Activated CD4-positive, alpha-beta T cell treated with anti-CD3 and anti-CD28 coated beads, Interleukin-2, Interleukin-4, amounts not matched to agents 100 ng/mL and 50 ng/mL, durations not matched to agents 16 hours and 8 hours (primary cell): Measurements from ENCODE around the gene RPN2.
A peak's percentile ranks its signal among the peaks of the same experiment; 100 is the strongest.

Source experiments
- DNase-seq: peaks from one replicate; pipeline ENCODE4 v3.0.0-alpha.2; 2020; ENCODE audit warnings: low spot score

The RPN2 gene

DNA sequence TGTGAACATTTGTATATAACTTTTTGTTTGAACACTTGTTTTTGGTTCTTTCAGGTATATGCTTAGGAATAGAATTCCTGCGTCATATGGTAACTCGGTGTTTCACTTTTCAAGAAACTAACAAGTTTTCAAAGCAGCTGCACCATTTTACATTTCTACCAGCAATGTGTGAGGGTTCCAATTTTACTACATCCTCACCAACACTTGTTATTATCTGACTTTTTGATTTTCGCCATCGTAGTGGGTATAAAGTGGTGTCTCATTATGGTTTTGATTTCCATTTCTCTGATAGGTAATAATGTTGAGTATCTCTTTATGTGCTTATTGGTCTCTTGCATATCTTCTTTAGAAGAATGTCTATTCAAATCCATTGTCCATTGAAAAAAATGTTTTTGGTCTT lies 39.8 kb downstream of the RPN2 start:
- no peak for DNase-seq

DNA sequence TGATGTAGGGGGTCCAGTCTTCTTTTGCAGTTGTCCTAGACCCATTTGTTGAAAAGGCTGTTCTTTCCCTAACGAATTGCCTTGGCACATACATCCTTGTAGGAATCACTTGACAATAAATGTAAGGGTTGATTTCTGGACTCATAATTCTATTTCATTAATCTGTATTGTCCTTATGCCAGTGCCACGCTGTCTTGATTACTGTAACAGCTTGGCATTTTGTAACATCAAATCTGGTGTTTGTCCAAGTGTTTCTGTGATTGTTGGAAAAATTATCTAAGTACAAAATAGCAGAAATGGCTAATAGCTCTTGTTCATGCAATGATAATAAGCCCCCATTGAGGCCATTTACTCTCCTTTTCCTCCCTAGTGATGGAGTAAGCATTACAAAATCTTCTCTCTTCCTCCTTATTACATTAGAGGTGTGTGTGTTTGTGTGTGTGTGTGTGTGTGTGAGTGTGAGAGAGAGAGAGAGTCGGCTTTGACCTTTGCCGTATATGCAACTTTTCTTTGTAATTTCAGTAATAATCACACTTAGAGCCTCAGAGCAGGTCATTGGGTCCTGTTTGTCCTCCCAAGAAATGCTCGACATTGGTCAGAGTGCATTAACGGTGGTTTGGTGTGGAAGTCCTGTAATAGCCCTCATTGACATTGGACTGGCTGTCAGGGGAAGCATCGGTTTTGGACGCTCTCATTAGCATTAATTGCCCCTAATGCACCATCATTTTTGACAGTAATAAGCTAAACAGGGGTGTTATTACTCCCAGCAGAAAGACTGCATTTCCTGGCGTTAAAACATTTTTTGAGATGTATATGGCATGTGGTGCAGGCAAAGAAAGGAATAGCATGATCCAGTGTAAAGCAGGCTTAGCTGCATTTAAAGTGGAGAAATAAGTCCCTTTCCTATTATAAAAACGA lies 40.9 kb downstream of the RPN2 start:
- DNase-seq = no peak

DNA sequence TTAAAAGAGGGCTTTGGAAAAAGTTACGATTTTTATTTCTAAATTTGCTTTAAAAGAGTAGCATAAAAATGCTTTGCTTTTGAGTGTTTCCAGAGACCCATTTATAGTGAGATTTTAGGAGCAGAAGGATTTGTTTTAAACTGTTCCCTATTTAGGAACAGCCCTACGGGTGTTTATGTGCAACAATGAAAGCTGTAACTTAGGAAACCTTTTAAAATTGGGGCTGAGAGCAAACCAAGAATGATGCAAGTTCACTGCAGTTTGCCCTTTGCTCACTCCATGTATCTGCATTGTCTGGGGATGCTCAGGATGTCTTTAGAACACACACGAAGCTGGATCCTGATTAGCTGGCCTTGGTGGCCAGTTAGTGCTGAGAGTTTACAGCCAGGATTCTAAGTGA lies 41.6 kb downstream of the RPN2 start:
- DNase-seq = no peak

DNA sequence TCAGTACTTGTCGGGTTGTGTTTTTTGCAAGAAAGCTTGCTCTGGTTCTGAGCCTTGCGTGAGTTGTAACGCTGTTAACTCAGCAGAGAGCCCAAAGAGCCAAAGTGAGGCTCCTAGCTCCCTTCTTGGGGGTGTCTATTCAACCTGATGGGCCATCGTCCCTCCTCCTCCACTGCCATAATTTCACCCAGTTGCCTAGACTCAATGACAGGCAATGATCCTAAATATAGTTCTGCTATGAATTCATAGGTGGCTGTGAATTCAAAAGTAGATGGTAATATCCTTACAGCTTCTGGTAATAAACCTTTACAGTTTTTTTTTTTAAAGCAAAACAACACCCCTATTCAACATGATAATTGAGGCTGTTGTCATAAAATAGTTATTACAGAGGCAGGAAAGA lies 43.0 kb downstream of the RPN2 start:
- no peak for DNase-seq

DNA sequence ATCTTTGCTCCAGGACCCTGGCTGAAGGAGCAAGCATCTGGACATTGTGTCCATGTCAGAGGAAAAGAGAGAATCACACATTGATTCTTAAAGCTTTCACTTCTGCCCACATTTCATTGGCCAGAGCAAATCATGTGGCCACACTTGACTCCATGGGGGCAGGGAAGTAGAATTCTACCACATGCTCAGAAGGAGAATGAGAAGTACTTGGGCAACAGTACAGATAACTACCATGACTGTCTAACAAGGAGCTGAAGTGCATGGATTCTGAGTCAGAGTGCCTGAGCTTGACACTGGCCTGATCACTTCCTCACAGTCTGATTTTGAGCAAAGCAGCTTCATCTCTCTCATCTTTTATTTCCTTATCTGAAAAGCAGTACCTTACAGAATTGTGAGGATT lies 43.9 kb downstream of the RPN2 start:
- DNase-seq = peak; percentile 9

DNA sequence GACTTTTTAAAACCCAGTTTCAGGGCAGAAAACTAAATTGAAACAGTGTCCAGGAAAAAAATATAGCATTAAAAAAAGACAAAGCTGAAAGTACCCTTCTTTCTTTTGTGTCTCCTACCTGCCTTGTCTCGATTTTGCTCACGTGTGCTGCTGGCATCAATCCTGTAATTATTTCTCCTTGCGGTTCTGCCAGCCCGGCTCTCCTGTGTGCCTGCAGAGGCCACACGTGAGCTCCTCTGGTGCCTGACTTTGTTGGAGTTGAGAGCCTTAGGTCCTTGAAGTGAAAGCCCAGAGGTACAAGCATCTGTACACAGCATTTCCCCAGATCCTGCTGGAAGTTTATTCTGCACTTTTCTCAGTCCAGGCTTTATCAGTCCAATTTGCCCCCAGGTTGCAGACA lies 46.0 kb downstream of the RPN2 start:
- no peak for DNase-seq

DNA sequence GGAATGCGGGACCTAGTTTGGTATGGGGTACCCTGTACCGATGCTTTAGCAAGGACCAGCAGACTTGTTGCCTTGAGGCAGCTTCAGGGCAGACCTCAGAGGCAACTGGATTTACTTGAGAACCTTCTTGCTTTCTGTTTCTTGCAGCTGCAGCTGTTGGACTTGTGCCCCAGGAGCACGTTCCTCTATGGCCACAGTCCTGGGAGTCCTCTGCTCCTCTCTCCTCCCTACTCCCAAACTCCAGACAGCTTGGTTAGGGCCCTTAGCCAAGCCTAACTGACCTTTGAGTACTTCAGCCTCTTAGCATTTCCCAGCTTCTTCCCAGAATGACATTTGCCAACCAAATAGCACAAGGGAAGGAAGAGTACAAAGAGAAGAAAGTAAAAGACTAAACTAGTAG lies 47.8 kb downstream of the RPN2 start:
- no peak for DNase-seq

DNA sequence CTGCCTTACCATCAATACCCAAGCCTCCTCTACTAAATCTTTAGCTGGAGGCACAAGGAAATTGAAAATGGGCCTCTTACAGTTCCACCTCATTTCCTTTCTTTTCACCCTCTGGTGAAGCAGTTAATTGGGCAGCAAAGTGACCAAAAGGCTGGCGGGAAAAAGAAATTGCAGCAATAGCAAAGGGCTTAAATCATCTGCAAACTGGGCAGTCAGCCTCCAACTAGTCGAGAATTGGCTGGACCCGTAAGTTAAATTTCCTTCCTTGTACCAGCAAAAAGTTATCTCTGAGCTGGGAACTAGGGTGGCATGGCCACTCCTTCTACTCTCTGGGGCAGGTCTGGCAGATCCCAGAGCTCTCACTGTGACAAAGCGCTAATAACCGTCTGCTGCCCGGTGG lies 49.0 kb downstream of the RPN2 start:
- DNase-seq = no peak

DNA sequence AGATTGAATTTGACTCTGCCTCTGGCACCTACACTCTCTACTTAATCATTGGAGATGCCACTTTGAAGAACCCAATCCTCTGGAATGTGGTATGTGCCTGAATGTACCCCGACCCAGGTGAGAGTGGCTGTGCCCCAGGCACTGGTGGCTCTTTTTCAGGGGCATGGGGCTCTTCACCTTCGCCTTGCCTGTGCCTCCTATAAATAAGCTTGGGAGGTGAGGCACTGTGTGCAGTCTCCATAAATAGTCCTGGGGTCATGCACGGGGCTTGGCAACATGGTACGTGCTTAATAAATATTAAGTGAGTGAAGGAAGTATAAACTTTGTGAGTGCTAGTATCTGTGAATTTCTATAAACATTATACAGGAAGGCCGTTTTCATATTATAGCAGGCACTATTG lies 49.5 kb downstream of the RPN2 start:
- DNase-seq = no peak

DNA sequence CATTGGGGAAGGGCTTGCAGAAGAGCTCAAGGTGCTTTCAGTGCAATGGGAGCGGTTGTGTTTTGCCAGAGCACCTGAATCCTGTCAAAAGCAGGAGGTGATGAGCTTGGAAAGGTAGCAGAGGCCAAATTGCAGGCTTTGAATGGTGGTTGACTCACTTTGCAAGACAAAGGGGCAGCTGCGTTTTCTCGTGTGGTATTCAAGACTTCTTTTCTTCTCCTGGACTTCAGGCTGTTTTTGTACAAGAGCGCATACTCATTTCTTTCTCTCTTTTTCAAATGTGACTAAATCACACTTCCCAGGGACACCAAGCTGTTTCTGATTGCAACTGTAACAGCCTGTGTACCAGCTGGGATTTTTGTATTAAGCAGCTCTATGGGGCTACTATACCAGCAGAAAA lies 50.2 kb downstream of the RPN2 start:
- no peak for DNase-seq

DNA sequence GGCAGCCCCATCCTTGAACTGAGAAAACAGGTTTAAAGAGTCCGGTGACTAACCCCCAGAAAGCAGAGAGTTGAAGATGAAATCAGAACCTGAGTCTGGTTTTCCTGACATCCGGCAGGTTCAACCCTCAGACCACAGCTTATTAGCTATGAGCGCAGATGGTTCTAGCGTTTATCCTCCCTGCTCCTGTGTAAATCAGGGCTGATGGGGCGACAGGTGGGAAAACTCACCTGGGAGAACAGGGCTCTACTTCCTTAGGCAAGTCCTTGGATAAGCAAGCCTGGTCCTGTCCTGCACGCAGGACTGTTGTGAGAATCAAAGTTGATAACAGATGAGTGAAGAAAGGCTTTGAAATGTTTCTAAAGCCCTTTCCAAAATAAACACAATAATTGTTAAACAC lies 51.1 kb downstream of the RPN2 start:
- DNase-seq = no peak

DNA sequence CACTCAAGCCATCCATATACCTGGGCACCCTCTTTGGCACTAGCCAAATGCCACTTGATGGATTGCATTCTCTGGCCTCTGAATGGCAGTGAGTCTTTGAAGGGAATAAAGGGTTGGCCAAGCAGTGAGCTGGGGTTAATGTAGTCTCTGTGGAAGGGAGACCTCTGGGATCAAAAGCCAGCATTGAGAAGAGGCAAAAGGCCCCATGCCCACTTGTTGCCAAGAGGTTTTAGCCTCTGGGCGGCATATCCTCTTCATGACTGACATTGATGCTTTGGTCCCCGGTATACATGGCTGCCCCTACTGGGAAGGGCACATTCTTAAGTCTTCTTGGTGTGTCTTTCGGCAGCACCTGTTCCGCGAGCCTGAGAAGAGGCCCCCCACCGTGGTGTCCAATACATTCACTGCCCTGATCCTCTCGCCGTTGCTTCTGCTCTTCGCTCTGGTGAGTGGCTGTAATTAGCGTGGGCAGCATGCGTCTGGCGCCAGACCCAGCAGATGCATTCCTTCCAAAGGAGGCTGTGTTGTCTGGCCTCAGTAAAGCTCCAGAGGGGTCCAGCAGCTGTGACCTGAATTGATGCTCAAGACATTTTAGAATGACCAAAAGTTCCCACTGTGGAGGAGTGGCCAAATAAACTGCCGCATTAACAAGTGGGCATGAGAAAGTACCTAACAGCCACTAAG lies 53.0 kb downstream of the RPN2 start:
- DNase-seq = no peak

DNA sequence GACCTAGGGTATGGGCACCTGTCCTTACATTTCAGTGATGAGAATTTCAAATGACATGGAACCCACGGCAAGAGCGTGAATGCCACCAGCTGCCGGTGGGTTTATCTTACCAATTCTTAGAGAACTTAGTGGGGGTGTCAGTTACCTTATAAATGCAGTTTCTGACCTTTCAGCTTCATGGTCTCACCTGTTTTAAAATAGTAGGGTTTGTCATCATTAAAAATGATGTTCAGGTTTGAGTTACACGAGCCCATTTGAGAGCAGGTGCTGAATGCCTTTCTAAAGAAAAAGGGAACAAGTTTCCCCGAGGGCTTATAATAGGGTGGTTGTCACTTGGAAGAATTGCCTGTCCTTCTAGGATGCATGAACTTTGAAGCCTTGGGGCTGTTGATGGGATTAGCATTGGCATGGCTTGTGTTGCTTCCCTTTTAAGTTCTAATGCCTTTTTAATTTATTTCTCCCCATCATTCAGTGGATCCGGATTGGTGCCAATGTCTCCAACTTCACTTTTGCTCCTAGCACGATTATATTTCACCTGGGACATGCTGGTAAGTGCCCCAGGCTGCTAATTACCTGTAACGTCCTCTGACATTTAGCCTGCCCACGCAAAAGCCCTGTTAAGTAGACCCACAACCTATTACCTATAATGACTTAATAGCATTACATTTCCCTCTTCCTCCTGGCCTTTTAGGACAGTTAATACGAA lies 54.6 kb downstream of the RPN2 start:
- no peak for DNase-seq

DNA sequence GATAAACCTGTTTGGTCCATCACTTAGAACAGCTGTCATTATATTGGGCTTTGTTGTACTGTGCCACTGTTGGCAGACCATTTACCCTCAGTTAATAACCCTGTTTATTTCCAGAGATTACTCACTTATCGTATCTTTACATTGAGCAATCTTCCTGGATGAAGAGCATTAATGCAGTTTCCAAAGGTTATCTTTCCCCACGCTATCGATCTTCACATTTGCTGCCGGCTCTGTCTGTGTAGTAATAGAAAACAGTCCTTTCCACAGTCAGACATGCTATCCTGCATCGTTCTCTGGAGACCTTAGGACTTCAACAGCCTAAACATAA lies 55.1 kb downstream of the RPN2 start:
- DNase-seq = no peak

DNA sequence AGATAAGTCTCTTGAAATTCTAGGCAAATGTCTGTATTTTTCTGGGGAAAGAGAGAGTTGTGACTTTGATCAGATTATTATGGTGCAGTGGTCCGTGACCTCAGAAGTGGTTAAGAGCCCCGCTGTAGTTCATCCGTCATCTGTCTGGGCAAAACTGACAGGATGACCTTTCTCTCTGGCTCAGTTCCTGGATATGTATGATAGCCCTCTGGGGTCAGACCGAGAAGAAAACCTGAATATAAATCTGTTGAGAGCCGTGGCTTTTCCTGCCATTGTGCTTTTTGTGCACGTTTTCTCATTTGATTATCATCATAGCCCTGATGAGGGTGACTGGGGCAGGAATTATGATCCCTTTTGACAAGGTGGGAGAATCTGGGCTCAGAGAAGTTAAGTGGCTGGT lies 55.9 kb downstream of the RPN2 start:
- DNase-seq = no peak

DNA sequence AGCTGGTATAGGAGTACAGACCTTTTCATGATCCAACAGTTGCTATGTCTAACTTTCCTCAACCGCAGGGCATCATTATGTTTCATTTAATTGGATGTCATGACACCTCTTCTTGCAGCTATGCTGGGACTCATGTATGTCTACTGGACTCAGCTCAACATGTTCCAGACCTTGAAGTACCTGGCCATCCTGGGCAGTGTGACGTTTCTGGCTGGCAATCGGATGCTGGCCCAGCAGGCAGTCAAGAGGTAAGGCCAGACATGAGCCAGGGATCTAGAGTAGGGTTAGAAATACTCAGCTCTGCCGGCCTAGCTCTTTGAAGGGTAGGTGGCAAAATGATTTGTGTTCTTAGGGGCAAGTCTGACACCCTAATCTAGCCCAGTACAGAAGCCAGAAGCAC lies 57.3 kb downstream of the RPN2 start:
- DNase-seq = no peak

DNA sequence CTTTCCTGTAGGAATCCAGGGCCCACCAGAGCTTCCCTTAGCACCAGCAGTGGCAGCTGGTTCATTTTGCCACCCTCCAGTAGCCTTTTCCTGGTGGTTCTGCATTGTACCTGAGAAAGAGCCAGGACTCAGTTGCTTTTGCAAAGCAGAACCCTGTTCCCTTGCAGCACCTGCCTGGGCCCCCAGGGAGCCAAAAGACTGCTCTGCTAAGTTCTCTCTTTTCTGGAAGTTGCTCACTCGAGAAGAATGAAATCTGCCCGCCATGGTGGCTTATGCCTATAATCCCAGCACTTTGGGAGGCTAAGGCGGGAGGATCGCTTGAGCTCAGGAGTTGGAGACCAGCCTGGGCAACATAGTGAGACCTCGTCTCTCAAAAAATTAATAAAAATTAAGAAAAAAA lies 58.5 kb downstream of the RPN2 start:
- no peak for DNase-seq

DNA sequence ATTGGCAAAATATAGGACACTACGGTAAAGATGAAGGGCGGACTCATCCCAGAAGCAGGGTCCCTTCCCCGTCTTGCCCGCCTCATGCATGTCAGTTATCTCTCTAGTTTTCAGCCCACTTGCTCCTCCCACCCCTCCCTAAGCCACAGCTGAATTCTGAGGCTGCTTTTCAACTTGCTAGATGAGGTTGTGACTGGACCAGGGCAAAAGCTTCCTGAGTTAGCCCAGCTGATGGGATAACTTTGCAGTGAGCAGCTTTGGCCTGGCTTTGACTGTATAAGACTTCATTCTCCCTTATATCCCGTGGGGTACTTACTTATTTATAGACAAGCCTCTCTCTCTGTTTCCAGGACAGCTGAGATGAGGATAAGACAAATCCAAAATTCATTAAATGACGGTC lies 59.3 kb downstream of the RPN2 start:
- DNase-seq = no peak

DNA sequence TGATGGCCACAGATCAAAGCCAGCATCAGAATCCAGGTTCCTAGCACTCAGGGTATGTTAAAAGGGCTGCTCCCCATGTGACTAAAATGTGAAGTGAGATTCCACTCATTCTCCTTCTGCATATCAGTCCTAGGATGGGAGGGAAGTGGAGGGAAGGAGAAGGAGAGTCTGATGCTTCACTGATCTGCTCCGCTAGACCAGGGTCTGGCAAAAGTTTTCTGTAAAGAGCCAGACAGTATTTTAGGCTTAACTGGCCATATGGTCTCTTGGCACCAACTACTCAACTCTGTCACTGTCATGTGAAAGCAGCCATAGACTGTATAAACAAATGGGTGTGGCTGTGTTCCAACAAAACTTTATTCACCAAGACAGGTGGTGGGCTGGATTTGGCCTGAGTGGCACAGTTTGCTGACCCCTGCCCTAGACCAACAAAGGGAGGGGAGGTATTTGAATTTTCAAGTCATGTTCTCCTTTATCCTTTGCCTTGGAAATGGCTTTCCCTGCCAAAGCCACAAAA lies 59.9 kb downstream of the RPN2 start:
- DNase-seq = no peak

DNA sequence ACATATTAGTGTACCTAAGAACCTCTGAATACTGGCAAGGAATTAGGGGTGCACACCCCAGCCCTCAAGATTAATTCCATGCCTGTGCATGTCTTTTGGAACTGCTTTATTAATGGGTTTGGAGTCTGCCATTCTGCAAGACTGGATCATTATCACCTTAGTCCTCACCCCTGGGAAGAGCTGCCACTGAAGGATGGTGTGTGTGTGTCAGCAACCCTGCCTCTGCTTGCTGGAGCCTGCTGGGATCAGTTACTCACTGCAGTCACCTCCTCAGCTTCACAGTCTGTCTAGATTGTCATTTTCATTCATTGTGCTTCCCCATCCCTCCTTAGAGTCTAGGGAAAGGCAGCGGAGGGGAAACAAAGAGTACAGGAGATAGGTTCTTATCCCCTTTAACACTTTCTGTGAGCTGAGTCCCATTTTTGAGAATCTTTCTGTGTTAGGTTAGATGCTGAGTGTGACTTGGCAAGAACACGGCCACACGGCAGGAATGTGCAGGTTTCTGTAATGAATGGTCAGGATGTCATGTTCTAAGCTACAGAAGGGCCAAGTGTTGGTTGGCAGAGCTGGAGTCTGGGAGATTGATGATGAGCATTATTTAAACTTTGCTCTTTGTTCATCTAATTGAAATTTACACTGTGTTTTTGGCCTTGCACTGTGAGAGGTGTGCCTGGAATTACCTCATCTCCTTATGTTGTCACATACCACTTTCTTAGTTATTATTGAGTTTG lies 61.4 kb downstream of the RPN2 start:
- DNase-seq = no peak

DNA sequence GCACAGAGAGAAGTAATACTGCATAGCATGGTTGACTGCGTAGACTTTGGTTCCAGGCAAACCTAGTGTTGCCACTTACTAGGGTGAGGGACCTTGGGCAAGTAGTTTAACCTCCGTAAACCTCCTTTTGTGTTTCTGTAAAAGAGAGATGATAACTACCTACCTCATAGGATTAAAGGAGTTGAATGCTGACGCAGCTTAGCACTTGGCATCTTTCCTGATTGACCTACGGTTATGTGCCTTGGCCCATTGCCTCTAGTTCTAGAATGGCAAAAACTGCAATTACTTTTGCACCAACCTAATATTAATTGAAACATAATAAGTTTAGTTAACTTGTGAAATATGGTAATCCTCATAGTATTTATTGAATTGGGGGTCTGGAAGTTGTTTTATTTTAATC lies 63.4 kb downstream of the RPN2 start:
- no peak for DNase-seq
